K562 (cell line): ENCODE measurements around the gene MTMR10. TPM values are rescaled to one million over a fixed set of nuclear protein-coding genes. Genes with fewer than 3 reads are reported as not detected.
A peak's percentile ranks its signal among the peaks of the same experiment; 100 is the strongest.

ENCODE experiments used
- ATF1 ChIP-seq, 2 experiments: fragments of 450-650 bp in 1 of 2; IDR thresholded peaks; 2 replicates each; pipeline ENCODE4 v1.6.1; 2016; ENCODE audit warnings: missing compliant biosample characterization in 1 of 2, missing genetic modification characterization in 1 of 2
- CBFB ChIP-seq: sonication (generic); formaldehyde crosslinking; IDR thresholded peaks from 2 replicates; pipeline ENCODE4 v1.4.0; 2020; ENCODE audit warnings: mild to moderate bottlenecking, missing genetic modification reagents
- HCFC1 ChIP-seq: IDR thresholded peaks from 2 replicates; pipeline ENCODE4 v1.6.1; 2012; ENCODE audit warnings: low read depth, low read length, improper control_type of control experiment
- RBBP5 ChIP-seq: fragments of 200-600 bp; sonication (generic); IDR thresholded peaks from 2 replicates; pipeline ENCODE4 v1.6.1; 2012; ENCODE audit warnings: borderline replicate concordance, mild to moderate bottlenecking, low read length, control low read depth, inconsistent platforms; ENCODE audit not compliant: insufficient read depth, poor library complexity, severe bottlenecking
- XRCC4 ChIP-seq: IDR thresholded peaks from one replicate; pipeline ENCODE4 v1.6.1; 2011; ENCODE audit not compliant: insufficient read depth, insufficient read length; ENCODE audit errors: extremely low read depth
- polyA plus RNA-seq, 8 experiments: library from polyadenylated mRNA; depleted of rRNA in 4 of 8; stranded (reverse) in 5 of 8; unstranded in 3 of 8; fragments of >200 nt; fragmentation: Nextera tagmentation in 2 of 8; fragmentation: Illumina TruSeq in 1 of 8; extraction: Ambion mirVana in 2 of 8; extraction: Trizol in 1 of 8; gene quantifications; 2 replicates each; pipeline versions ENCODE4 v1.2.1 to v1.2.3, GENCODE V29; 2011 to 2014; ENCODE audit warnings: inconsistent platforms in 1 of 8, missing spikeins in 1 of 8
- total RNA-seq, 7 experiments: library from RNA; depleted of rRNA in 6 of 7; stranded (reverse); fragments of >200 nt in 6 of 7; fragmentation: Illumina TruSeq in 2 of 7; extraction: Trizol in 2 of 7; gene quantifications; 2 replicates each; pipeline versions ENCODE4 v1.2.1 to v1.2.3, GENCODE V29; 2011 to 2021; ENCODE audit warnings: low replicate concordance in 1 of 7
- TF ChIP-seq, protein P1 (sequence below): fragments of 200-600 bp; sonication (generic); IDR thresholded peaks from one replicate; pipeline ENCODE4 v1.6.1; 2012; ENCODE audit warnings: mild to moderate bottlenecking, low read depth, low read length, inconsistent platforms

MTMR10 gene
- total and polyA plus RNA-seq, 9 of the 15 experiments (the other 6 are each of a cell fraction or from before 2014, with no cell fraction given), result 1.6 to 6.8 (median 4.8) TPM

DNA sequence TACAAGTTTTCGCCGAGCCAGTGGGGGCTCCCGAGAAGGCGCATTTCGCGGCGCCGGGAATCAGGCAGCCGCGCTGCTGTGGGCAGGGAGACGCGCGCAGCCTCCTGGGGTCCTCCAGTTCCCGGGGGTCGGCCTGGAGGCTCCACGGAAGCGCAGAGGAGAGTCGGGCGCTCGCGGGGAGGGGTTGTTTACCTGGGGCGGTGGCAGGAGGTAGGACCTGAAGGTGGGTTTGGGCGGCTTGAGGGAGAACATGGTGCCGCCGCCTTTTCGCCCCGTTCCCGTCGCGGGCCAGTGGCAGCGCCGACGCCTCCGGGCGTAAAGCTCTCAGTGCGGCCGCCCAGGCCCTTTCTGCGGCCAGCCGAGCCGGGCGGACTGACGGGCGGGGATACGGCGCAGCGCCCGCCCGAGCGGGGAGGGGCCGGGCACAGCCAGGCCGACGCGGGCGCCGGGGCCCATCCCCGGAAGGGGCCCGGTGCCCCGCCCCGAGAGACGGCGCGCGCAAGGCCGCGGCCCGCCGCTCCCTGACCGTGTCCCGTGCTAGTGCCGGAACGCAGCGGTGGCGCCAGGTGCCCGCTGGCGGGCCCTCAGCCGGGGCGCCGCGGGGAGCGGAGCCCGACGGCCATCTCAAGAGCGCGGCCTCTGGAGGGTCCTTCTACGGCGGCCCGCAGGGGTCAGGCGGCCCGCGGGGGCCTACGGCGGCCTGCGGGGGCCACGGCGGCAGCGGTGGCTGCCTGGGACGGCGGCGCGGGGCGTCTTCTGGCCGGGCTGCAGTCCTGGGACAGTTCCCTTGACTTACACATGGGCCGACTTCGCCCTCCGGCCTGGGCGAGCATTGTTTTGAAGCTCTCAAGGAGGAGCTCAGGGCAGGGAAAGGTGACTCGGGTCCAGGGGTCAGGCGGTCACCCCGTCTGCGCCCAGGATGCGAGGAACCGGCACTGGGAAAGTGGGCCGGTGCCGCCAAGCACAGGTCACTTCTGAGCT, at the start of gene MTMR10 (continued):
- TF ChIP-seq RBBP5, result peak; percentile 79
- no peak for TF ChIP-seq CBFB (CRISPR knock-in tag)
- TF ChIP-seq ATF1 (CRISPR knock-in tag; IDR thresholded peaks at IDR 0.05), result no peak
- TF ChIP-seq ATF1 (tag; IDR thresholded peaks at IDR 0.05), result 0 out of 2 replicates have a peak, but pooled peaks have one; percentile 32
- TF ChIP-seq XRCC4, result no peak
- TF ChIP-seq, protein P1, sequence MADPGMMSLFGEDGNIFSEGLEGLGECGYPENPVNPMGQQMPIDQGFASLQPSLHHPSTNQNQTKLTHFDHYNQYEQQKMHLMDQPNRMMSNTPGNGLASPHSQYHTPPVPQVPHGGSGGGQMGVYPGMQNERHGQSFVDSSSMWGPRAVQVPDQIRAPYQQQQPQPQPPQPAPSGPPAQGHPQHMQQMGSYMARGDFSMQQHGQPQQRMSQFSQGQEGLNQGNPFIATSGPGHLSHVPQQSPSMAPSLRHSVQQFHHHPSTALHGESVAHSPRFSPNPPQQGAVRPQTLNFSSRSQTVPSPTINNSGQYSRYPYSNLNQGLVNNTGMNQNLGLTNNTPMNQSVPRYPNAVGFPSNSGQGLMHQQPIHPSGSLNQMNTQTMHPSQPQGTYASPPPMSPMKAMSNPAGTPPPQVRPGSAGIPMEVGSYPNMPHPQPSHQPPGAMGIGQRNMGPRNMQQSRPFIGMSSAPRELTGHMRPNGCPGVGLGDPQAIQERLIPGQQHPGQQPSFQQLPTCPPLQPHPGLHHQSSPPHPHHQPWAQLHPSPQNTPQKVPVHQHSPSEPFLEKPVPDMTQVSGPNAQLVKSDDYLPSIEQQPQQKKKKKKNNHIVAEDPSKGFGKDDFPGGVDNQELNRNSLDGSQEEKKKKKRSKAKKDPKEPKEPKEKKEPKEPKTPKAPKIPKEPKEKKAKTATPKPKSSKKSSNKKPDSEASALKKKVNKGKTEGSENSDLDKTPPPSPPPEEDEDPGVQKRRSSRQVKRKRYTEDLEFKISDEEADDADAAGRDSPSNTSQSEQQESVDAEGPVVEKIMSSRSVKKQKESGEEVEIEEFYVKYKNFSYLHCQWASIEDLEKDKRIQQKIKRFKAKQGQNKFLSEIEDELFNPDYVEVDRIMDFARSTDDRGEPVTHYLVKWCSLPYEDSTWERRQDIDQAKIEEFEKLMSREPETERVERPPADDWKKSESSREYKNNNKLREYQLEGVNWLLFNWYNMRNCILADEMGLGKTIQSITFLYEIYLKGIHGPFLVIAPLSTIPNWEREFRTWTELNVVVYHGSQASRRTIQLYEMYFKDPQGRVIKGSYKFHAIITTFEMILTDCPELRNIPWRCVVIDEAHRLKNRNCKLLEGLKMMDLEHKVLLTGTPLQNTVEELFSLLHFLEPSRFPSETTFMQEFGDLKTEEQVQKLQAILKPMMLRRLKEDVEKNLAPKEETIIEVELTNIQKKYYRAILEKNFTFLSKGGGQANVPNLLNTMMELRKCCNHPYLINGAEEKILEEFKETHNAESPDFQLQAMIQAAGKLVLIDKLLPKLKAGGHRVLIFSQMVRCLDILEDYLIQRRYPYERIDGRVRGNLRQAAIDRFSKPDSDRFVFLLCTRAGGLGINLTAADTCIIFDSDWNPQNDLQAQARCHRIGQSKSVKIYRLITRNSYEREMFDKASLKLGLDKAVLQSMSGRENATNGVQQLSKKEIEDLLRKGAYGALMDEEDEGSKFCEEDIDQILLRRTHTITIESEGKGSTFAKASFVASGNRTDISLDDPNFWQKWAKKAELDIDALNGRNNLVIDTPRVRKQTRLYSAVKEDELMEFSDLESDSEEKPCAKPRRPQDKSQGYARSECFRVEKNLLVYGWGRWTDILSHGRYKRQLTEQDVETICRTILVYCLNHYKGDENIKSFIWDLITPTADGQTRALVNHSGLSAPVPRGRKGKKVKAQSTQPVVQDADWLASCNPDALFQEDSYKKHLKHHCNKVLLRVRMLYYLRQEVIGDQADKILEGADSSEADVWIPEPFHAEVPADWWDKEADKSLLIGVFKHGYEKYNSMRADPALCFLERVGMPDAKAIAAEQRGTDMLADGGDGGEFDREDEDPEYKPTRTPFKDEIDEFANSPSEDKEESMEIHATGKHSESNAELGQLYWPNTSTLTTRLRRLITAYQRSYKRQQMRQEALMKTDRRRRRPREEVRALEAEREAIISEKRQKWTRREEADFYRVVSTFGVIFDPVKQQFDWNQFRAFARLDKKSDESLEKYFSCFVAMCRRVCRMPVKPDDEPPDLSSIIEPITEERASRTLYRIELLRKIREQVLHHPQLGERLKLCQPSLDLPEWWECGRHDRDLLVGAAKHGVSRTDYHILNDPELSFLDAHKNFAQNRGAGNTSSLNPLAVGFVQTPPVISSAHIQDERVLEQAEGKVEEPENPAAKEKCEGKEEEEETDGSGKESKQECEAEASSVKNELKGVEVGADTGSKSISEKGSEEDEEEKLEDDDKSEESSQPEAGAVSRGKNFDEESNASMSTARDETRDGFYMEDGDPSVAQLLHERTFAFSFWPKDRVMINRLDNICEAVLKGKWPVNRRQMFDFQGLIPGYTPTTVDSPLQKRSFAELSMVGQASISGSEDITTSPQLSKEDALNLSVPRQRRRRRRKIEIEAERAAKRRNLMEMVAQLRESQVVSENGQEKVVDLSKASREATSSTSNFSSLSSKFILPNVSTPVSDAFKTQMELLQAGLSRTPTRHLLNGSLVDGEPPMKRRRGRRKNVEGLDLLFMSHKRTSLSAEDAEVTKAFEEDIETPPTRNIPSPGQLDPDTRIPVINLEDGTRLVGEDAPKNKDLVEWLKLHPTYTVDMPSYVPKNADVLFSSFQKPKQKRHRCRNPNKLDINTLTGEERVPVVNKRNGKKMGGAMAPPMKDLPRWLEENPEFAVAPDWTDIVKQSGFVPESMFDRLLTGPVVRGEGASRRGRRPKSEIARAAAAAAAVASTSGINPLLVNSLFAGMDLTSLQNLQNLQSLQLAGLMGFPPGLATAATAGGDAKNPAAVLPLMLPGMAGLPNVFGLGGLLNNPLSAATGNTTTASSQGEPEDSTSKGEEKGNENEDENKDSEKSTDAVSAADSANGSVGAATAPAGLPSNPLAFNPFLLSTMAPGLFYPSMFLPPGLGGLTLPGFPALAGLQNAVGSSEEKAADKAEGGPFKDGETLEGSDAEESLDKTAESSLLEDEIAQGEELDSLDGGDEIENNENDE, result no peak
- peak; percentile 55 for TF ChIP-seq HCFC1
